Hematopoietic multipotent progenitor cell treated with erythropoietin and hydrocortisone succinate and interleukin-3 and kit ligand, for 15 days (in vitro differentiated cells): ENCODE measurements around the gene INVS.
"Not testable (repeated sequence)": the region's sequence is repeated elsewhere in the genome, so short reads cannot be mapped to it uniquely, and the experiment has no call there.

ENCODE experiments used
- DNase-seq: peaks from one replicate; pipeline ENCODE4 v3.0.0-alpha.2; 2015; ENCODE audit warnings: low spot score

Gene INVS

GRCh38 chr9:100083448-100084127, 15.5 kb upstream of the INVS start:
- no peak for DNase-seq

GRCh38 chr9:100084128-100084453, 15.0 kb upstream of the INVS start:
- DNase-seq = peak; percentile 69

- no peak for DNase-seq
These were observed 14.3 kb upstream of the INVS start for GRCh38 chr9:100084734-100085133.

GRCh38 chr9:100086097-100086635, 12.9 kb upstream of the INVS start:
- DNase-seq = no peak

- no peak for DNase-seq
These were observed 11.8 kb upstream of the INVS start for GRCh38 chr9:100087218-100087617.

GRCh38 chr9:100088202-100088601, 10.8 kb upstream of the INVS start:
- DNase-seq = no peak

GRCh38 chr9:100090880-100091279, 8.2 kb upstream of the INVS start:
- no peak for DNase-seq

- DNase-seq = no peak
These were observed 7.4 kb upstream of the INVS start for GRCh38 chr9:100091650-100092049.

GRCh38 chr9:100092066-100092465, 7.0 kb upstream of the INVS start:
- no peak for DNase-seq

GRCh38 chr9:100094411-100094810, 4.6 kb upstream of the INVS start:
- DNase-seq = not testable (repeated sequence)

- DNase-seq = no peak
These were observed 2.6 kb upstream of the INVS start for GRCh38 chr9:100096378-100096916.

GRCh38 chr9:100098046-100098886, 777 bp upstream of the INVS start:
- no peak for DNase-seq

GRCh38 chr9:100099722-100100042, 639 bp downstream of the INVS start:
- DNase-seq = no peak

- DNase-seq = peak; percentile 37
These were observed 1.2 kb downstream of the INVS start for GRCh38 chr9:100100146-100100667.

GRCh38 chr9:100101608-100102007, 2.6 kb downstream of the INVS start:
- DNase-seq = peak; percentile 76

- no peak for DNase-seq
These were observed 5.3 kb downstream of the INVS start for GRCh38 chr9:100104314-100104713.

- no peak for DNase-seq
These were observed 6.8 kb downstream of the INVS start for GRCh38 chr9:100105861-100106260.

- DNase-seq = no peak
These were observed 7.6 kb downstream of the INVS start for GRCh38 chr9:100106616-100107015.

GRCh38 chr9:100108559-100108958, 9.5 kb downstream of the INVS start:
- no peak for DNase-seq

- no peak for DNase-seq
These were observed 12.2 kb downstream of the INVS start for GRCh38 chr9:100111235-100111634.

GRCh38 chr9:100112677-100113336, 13.8 kb downstream of the INVS start:
- no peak for DNase-seq

- DNase-seq = no peak
These were observed 18.3 kb downstream of the INVS start for GRCh38 chr9:100117316-100117715.
